Stimulated activated CD4-positive, alpha-beta T cell treated with anti-CD3 and anti-CD28 coated beads, Interleukin-4, amount 100 ng/mL, for 4 hours (primary cell): ENCODE results near the gene CTIF.

Experiments used
- DNase-seq, 2 experiments: peaks; one replicate each; pipeline ENCODE4 v3.0.0-alpha.2; 2020

CTIF gene

DNA sequence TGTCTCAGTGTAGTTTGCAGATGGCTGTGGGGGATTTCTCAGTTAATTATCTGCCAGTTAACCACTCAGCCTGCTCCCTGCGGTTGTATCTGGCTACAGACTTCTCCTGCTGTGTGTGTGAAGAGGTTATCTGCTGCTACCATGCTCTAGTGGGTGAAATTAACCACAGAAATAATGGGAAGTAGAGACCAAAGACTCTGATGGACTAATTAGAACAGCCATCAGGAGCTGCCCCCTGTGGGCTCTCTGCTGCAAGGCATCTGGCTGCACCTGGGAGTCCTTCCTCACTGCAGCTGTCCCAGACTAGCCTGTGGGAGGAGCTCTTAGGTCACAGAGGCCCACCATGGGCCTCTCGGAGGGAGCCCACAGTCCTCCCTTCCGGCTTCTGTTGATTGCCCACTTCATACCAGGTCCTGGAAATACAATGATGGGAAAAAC is 66.6 kb downstream of the CTIF start:
- DNase-seq, result no peak

DNA sequence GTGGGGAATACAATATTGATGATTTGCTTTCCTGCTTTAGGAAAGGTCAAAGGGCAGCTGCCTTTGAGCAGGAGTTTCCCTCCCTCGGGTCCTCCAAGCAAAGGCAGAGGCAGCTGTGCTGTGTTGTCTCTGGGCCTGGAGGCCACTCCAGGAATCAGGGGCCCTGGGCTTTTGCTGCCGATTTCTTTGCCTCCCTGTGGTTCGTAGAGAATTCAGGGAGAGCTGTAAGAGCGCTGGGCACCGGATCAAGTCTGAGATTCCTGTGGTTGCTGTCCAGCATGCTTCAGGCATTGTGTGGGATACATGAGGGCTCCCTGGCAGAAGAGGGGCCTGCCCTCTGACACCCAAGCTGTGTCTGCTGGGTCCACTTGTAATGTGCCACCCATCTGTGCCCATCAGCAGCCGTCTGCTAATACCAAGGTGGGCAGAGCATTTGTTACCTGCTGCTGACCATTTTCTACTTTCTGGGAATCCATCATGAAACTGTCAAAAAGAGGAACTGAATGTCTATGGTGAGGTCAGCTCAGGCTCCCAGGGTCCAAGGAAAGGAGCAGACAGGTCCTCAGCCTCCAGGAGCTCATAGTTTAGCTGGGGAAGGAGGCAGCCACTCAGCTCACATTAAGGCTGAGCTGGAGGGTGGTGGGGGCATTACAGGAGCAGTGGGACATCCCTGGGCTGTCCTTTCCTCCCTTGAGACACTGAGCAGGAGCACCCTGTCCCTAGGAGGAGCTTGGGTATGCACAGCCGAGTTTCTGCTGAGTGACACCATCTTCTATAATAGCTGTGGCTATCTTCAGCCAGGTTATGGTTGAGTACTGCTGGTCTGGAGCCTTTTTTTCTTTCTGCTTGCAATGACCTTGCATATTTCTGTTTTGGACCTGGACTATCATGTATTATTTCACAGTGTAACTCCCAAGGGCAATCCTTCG is 68.5 kb downstream of the CTIF start:
- DNase-seq, result no peak

GRCh38 chr18:48608581-48608980 is 69.8 kb downstream of the CTIF start:
- DNase-seq, result no peak

GRCh38 chr18:48609114-48609513 is 70.3 kb downstream of the CTIF start:
- DNase-seq, result no peak

GRCh38 chr18:48609820-48610815 is 71.3 kb downstream of the CTIF start:
- no peak for DNase-seq

DNA sequence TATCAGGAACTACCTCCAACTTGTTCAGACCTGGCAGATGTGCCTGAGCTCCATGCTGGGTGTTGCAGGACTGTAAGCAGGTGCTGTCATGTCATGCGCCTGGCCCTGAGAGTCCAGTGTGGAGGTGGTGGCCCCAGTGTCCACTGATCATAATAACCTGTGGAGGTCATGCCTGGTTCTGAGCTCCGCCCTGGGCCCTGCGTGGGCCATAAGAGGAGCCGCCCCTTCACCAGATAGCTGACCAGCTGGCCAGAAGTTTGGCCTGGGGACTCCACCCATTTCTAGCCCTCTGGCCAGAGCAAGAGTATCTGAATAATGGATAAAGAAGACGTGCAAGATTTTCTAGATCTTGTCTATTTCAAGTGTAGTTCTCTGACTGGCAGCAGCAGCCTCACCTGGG is 72.4 kb downstream of the CTIF start:
- no peak for DNase-seq

DNA sequence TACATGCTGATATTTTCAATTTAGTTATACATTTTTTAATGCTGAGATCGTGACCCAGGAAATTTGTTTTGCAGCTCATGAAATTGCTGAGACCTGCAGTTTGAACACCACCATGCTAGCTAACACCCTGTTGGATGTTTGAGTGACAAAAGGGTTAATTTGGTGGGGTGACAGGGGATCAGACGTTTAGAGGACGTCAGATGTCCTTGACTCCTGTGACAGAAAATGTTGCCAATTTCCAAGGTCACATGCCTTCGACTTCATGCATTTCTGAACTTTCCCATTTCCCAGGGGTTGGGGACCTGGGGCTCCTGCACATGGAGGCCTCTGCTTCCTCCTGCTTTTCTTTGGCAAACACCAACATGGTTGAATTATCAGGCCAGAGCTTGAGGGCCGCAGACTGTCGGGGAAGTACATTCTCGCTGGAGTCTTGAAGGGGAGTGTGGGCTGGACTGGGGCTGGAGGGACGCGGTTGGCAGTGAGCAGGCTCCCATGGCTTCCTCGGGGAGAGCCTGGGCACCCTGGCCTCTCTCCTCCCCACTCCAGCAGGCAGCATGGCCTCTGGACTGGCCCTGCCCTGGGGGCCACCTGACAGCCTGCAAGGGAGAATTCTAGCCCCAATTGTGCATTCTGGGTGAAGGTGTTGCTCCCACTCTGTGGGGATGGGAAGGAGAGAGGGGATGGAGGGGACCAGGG is 73.1 kb downstream of the CTIF start:
- no peak for DNase-seq

DNA sequence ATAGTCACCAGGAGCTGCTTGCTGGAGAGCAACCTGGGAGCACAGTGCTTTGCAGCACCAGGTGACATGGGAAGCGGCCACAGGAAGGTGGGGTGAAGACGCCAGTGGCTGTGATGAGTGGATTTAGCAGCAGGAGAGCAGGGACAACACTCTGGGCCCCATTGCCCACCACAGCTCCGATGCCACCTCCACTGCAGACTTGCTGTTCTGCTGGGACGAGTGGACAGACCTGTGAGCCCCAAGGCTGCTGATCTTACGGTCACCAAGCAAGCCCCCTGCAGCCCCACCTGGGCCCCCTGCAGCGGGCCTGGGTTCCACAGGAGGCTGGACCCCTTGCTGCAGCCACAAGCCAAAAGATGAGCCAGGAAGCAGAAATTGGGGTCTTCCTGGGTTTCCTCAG is 73.7 kb downstream of the CTIF start:
- DNase-seq, result no peak

DNA sequence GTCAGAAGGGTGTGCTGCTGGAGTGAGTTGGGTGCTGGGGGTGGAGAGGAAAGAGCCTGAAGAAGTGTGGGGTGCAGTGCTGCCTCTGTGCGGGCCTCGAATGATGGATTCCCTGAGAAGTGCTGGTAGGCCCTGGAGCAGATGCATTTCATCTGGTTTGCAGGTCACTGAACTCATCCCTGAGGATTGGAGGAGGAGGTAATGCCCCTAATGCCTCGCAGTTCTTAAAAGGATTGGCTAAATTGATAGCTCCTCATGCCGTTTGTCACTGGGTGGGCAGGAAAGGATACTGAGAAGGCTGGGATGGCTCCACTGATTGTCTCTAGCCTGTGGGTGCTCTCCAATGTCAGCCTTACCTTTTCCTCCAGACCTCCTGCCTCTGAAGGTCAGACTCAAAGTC is 74.1 kb downstream of the CTIF start:
- DNase-seq, result no peak

DNA sequence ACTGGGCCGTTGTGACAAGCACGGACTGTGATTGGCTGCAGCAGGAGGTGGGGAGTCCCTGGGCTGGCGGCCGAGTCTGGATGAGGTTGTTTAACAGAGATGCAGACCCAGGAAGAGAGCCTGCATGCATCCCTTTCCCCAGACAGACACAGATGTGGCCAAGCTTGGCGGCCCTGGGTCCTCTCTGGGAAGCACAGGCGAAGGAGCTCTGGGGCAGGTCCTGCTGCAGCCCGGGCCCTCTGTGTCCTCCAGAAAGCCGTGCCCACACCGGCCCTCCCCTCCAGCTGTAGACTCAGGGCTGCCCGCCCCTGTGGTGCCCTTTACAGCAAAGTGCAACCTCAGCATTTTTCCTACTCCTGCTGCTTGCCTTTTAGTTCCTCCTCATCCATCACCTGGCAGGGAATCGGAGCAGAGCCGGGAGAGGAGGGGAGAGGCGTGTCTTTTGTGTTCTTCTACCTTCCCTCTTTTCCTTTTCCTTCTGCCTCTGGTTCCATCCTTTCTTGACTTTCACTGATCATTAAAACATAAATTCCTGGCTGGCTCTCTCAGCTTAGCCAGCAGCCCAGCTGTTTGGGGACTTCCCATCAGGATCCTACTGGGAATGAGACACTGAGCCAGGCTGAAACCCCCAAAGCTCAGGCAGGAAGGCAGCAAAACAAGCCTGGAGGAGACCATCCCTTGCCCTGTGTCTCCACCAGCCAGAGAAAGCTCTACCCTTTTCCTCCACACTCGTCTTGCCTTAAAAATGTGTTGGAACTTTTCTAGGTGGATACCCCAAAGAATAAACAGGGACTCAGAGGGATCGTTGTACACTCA is 75.0 kb downstream of the CTIF start:
- no peak for DNase-seq

GRCh38 chr18:48615566-48616401 is 77.0 kb downstream of the CTIF start:
- no peak for DNase-seq

GRCh38 chr18:48616484-48617255 is 77.8 kb downstream of the CTIF start:
- no peak for DNase-seq

DNA sequence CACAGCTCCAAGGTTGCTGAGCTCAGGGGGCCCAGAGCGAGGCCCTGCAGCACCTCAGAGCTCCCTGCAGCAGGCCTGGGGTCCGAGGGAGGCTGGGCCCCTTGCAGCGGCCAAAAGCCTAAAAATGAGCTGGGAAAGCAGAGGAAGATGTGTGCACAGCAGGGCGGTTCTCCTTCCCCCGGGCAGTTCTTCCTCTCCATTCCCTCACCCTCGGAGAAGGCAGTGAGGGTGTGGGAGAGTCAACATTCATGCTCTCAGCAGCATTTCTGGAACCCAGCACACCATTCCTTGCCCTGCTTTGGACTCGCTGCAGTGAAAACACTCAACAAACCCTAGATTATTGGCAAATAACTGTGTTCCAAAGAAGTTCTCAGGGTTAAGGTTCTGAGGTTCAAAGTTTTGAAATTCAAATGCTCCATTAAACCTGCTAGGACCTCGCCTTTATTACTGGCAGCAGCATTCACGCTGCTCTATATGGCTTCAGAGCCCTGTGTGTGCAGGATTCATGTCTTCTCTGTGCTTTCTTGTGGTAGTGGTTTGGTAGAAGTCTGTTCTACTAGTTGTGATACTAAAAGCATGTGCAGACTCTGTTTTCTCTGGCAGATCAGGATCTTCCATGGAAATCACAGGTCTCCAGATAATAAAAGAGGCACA is 79.1 kb downstream of the CTIF start:
- DNase-seq, result no peak

DNA sequence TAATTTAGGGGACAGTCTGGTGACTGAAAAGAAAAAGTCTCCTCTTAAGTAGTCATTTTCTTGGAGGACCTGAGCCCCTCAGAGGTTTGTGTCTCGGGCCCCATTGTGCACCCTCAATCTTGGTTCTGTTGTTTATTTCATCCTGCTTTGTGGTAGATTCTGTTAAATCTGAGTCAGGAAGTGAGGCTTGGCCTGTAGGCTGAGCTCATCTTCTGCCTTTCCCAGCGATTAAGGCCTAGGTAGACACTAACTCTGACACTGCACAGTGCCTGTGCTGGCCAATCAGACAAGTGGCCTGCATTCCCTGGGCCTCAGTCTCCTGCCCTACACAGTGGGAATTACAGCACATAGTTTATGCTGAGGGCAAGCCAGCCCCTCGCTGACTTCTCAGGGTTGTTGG is 80.2 kb downstream of the CTIF start:
- DNase-seq, result no peak

DNA sequence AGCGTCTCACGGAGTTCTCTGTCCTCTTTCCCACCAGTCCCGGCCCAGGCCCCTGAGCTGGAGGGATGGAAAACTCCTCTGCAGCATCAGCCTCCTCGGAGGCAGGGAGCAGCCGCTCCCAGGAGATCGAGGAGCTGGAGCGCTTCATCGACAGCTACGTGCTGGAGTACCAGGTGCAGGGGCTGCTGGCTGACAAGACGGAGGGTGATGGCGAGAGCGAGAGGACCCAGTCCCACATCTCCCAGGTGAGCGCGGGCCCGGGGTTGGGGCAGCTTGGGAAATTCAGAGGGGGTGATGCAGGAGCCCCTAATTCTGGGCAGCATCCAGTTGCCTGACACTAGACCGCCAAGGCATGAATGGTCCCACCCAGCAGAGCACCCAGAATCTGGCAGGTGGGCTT is 80.7 kb downstream of the CTIF start:
- DNase-seq, result no peak

DNA sequence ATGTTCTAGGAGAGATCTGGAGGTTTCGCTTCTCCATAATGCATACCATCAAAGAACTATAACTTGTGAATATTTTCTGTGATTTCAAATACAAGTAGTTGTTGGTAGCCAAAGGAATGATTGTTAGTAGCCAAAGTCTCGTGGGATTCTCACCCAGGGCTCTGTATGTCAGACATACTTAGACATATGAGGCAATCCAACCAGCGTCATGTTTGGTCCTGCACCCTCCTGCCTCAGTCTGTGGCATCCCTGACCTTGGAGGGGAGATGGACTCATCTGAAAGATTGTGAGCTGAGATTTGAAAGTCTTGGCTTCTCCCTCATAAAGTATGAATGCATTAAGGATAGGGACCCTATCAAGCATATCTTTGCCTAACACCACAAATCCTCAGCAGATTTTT is 81.2 kb downstream of the CTIF start:
- DNase-seq, result no peak

- no peak for DNase-seq
Measured at GRCh38 chr18:48621240-48621639, 82.4 kb downstream of the CTIF start.

- DNase-seq, result no peak
Measured at GRCh38 chr18:48621815-48622555, 83.2 kb downstream of the CTIF start.

DNA sequence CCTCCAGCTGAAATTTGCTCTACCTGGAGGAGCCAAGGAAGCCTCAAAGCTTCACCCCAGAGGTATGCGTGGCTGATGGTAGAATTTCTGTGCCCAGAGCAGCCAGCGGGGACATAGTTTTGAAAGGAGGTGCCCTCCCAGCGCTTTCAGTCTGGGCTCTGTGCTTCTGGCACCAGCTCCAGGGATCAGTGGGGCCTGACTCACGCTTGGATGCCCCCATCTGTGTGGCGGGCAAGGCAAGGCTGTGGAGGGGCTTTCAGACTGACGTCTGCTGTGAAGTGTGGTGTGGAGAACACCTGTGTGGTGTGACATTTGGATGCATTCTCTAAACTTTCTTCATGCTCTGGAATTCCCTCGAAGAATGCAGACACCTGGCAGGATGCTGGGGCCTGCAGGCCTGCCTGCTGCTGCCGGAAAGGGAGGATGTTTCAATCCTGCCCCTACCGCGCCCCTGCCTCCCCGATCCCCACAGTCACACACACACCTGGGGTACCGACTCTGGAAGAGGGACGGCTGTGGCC is 84.1 kb downstream of the CTIF start:
- DNase-seq, result no peak
